ENCODE measurements around the gene WDR73.

WDR73 gene

DNA sequence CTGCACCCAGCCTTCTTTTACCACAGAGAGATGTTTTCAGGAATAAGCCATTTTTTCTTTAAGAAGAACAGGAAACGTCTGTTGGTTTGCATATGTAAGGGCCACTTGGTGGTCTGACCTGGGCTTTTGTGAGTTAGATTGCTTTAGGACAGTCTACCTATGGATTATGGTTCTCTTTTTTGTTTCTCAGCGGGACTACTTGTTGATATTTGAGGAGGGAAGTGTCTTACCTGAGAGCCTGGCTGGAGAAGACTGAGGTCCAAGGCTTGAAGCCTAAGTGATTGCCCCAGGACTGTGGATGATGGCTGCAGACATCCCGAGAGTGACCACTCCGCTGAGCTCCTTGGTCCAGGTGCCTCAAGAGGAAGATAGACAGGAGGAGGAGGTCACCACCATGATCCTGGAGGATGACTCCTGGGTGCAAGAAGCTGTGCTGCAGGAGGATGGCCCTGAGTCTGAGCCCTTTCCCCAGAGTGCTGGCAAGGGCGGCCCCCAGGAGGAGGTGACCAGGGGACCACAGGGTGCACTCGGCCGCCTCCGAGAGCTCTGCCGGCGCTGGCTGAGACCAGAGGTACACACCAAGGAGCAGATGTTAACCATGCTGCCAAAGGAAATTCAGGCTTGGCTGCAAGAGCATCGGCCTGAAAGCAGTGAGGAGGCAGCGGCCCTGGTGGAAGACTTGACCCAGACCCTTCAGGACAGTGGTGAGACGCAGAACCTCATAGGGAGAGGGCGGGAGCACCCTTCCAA, 50.3 kb downstream of the WDR73 start:
- no peak for DNase-seq (ENCODE audit: insufficient read length, low spot score)
- FAIRE-seq, result no peak

GRCh38 chr15:84601555-84601838, 52.6 kb downstream of the WDR73 start:
- no peak for FAIRE-seq

More for the DNA sequence above, 50.3 kb downstream of the WDR73 start:
- TF ChIP-seq, protein P1, sequence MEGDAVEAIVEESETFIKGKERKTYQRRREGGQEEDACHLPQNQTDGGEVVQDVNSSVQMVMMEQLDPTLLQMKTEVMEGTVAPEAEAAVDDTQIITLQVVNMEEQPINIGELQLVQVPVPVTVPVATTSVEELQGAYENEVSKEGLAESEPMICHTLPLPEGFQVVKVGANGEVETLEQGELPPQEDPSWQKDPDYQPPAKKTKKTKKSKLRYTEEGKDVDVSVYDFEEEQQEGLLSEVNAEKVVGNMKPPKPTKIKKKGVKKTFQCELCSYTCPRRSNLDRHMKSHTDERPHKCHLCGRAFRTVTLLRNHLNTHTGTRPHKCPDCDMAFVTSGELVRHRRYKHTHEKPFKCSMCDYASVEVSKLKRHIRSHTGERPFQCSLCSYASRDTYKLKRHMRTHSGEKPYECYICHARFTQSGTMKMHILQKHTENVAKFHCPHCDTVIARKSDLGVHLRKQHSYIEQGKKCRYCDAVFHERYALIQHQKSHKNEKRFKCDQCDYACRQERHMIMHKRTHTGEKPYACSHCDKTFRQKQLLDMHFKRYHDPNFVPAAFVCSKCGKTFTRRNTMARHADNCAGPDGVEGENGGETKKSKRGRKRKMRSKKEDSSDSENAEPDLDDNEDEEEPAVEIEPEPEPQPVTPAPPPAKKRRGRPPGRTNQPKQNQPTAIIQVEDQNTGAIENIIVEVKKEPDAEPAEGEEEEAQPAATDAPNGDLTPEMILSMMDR (IDR thresholded peaks at IDR 0.05; ENCODE audit: insufficient read depth, missing control alignments), result no peak

DNA sequence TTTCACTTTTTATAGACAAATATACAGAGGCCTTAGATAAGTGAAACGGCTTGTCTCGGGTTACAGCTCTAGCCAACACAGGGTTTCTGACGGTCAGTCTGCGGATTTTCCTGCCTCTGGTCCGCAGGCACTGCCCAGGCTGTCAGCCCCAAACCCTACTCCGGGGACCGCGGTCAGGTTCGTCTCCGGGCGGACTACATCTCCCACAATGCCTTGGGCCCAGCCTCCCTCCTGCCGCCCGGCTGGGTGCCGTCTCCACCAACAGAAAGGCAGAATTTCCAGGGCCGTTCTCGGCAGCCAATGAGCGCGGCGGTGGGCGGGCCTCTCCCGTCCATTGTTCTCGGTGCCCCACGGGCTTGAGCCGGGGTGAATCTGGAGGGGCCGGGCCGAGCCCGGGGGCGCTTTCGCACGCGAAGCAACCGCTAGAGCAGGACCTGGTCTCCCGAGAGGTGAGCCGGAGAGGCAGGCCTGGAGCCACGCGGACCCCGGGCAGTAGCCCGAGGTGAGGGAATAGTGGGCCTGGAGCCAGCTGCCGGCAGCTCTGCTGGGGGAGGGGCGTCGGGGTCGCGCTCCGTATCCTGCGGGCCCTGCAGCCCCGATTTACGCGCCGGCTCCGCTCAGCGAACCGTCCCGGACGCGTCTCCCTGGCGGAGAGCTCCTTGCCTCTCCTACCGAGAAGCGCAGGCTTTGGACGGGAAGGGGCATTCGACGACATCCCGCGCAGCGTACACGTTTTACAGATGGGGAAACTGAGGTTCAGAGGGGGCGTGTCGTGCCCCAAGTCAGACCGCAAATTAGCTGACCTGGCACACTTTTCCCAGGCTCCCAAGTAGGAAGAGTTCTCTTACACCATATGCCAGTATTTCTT, 53.2 kb downstream of the WDR73 start, which contains the start of gene ZSCAN2:
Gene ZSCAN2 (plus strand): TSS at position 323 of the 868 bp plus-strand sequence. CDS start 2,919 bp downstream, outside the sequence.
- TF ChIP-seq, protein P1 (IDR thresholded peaks at IDR 0.05; ENCODE audit: insufficient read depth, missing control alignments), result no peak
- FAIRE-seq (no peak), DNase-seq (ENCODE audit: insufficient read length, low spot score) (peak; percentile 91)

More at GRCh38 chr15:84601555-84601838, 52.6 kb downstream of the WDR73 start:
- TF ChIP-seq, protein P1 (IDR thresholded peaks at IDR 0.05; ENCODE audit: insufficient read depth, missing control alignments), result no peak
- no peak for DNase-seq (ENCODE audit: insufficient read length, low spot score)

- TF ChIP-seq, protein P1 (IDR thresholded peaks at IDR 0.05; ENCODE audit: insufficient read depth, missing control alignments), result no peak
- FAIRE-seq (no peak), DNase-seq (ENCODE audit: insufficient read length, low spot score) (no peak)
Observed at GRCh38 chr15:84600331-84600686, 53.8 kb downstream of the WDR73 start.

GRCh38 chr15:84599906-84600305, 54.2 kb downstream of the WDR73 start:
- DNase-seq (ENCODE audit: insufficient read length, low spot score), result no peak
- no peak for FAIRE-seq
- TF ChIP-seq, protein P1 (IDR thresholded peaks at IDR 0.05; ENCODE audit: insufficient read depth, missing control alignments), result no peak

GRCh38 chr15:84598993-84599392, 55.1 kb downstream of the WDR73 start:
- TF ChIP-seq, protein P1 (IDR thresholded peaks at IDR 0.05; ENCODE audit: insufficient read depth, missing control alignments), result peak; percentile 70
- FAIRE-seq, result no peak
- no peak for DNase-seq (ENCODE audit: insufficient read length, low spot score)

Data from D721Med (cell line).